ENCODE data around the gene L3MBTL4.

L3MBTL4 gene

DNA sequence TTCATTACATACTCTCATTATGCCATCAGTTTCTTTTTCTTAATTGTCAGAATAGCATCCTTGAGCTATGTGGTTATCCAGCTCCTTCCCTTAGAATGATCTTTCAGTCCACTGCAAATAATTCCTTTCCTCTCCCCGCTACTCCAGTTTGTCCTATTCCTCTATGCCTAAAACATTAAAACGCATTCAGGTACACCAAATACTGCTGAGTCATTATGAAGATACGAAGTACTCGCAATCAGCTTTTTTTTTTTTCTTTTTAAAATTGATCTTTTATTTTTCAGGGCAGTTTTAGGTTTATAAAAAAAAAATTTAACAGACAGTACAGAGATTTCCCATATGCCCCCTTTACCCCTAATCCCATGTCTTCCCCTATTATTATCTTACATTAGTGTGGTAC is 354.6 kb downstream of the L3MBTL4 start:
- no peak for ATAC-seq

DNA sequence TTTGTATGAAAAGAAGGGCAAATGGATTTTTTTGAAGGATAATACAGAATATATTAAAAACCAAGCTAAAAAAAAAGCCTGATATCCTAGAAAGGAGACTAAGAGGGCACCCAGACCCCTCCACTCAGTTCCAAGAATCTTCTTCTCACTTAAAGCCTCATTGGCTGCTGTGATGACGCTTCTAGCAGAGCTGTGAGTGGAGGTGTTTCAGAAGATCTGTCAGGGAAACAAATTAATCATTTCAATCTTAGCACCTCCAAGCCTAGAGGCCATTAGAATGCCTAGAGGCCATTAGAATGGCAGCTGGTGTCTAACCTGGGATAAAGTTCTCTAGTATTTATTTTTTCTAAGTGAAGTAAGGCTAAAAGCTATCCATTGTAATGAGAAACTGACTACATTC is 355.2 kb downstream of the L3MBTL4 start:
- no peak for ATAC-seq
- TF ChIP-seq, protein P1, sequence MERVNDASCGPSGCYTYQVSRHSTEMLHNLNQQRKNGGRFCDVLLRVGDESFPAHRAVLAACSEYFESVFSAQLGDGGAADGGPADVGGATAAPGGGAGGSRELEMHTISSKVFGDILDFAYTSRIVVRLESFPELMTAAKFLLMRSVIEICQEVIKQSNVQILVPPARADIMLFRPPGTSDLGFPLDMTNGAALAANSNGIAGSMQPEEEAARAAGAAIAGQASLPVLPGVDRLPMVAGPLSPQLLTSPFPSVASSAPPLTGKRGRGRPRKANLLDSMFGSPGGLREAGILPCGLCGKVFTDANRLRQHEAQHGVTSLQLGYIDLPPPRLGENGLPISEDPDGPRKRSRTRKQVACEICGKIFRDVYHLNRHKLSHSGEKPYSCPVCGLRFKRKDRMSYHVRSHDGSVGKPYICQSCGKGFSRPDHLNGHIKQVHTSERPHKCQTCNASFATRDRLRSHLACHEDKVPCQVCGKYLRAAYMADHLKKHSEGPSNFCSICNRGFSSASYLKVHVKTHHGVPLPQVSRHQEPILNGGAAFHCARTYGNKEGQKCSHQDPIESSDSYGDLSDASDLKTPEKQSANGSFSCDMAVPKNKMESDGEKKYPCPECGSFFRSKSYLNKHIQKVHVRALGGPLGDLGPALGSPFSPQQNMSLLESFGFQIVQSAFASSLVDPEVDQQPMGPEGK (CRISPR knock-in tag; IDR thresholded peaks at IDR 0.05; ENCODE audit: borderline replicate concordance), result no peak
- TF ChIP-seq TCF4 (CRISPR knock-in tag; IDR thresholded peaks at IDR 0.05; ENCODE audit: borderline replicate concordance), result no peak
- TF ChIP-seq, protein P2, sequence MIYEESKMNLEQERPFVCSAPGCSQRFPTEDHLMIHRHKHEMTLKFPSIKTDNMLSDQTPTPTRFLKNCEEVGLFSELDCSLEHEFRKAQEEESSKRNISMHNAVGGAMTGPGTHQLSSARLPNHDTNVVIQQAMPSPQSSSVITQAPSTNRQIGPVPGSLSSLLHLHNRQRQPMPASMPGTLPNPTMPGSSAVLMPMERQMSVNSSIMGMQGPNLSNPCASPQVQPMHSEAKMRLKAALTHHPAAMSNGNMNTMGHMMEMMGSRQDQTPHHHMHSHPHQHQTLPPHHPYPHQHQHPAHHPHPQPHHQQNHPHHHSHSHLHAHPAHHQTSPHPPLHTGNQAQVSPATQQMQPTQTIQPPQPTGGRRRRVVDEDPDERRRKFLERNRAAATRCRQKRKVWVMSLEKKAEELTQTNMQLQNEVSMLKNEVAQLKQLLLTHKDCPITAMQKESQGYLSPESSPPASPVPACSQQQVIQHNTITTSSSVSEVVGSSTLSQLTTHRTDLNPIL (CRISPR knock-in tag; IDR thresholded peaks at IDR 0.05; ENCODE audit: low read depth), result no peak
- TF ChIP-seq GLIS3 (CRISPR knock-in tag; IDR thresholded peaks at IDR 0.05), result no peak
- TF ChIP-seq, protein P3, sequence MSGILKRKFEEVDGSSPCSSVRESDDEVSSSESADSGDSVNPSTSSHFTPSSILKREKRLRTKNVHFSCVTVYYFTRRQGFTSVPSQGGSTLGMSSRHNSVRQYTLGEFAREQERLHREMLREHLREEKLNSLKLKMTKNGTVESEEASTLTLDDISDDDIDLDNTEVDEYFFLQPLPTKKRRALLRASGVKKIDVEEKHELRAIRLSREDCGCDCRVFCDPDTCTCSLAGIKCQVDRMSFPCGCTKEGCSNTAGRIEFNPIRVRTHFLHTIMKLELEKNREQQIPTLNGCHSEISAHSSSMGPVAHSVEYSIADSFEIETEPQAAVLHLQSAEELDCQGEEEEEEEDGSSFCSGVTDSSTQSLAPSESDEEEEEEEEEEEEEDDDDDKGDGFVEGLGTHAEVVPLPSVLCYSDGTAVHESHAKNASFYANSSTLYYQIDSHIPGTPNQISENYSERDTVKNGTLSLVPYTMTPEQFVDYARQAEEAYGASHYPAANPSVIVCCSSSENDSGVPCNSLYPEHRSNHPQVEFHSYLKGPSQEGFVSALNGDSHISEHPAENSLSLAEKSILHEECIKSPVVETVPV (CRISPR knock-in tag; IDR thresholded peaks at IDR 0.05), result no peak
- TF ChIP-seq OSR1 (CRISPR knock-in tag; IDR thresholded peaks at IDR 0.05), result no peak
- TF ChIP-seq ZC3H10 (CRISPR knock-in tag; IDR thresholded peaks at IDR 0.05), result no peak
- no peak for TF ChIP-seq ZNF8 (CRISPR knock-in tag; IDR thresholded peaks at IDR 0.05)
- no peak for TF ChIP-seq RARB (CRISPR knock-in tag; IDR thresholded peaks at IDR 0.05)
- no peak for TF ChIP-seq ZNF565 (CRISPR knock-in tag; conservative IDR thresholded peaks at IDR 0.05; ENCODE audit: low read depth)
- no peak for TF ChIP-seq CSDC2 (CRISPR knock-in tag; IDR thresholded peaks at IDR 0.05)
- no peak for TF ChIP-seq SNAI2 (CRISPR knock-in tag; IDR thresholded peaks at IDR 0.05)
- TF ChIP-seq ISL1 (CRISPR knock-in tag; IDR thresholded peaks at IDR 0.05), result no peak
- no peak for TF ChIP-seq ARNTL (CRISPR knock-in tag; IDR thresholded peaks at IDR 0.05; ENCODE audit: borderline replicate concordance, low read depth)
- TF ChIP-seq PPARA (CRISPR knock-in tag; IDR thresholded peaks at IDR 0.05; ENCODE audit: borderline replicate concordance), result no peak
- TF ChIP-seq ZNF70 (CRISPR knock-in tag; IDR thresholded peaks at IDR 0.05), result no peak
- no peak for TF ChIP-seq ZFP3 (CRISPR knock-in tag; IDR thresholded peaks at IDR 0.05)
- no peak for TF ChIP-seq TOX (CRISPR knock-in tag; IDR thresholded peaks at IDR 0.05; ENCODE audit: borderline replicate concordance)
- no peak for TF ChIP-seq ESRRG (CRISPR knock-in tag; IDR thresholded peaks at IDR 0.05)

More for the DNA sequence above, 354.6 kb downstream of the L3MBTL4 start:
- TF ChIP-seq, protein P4, sequence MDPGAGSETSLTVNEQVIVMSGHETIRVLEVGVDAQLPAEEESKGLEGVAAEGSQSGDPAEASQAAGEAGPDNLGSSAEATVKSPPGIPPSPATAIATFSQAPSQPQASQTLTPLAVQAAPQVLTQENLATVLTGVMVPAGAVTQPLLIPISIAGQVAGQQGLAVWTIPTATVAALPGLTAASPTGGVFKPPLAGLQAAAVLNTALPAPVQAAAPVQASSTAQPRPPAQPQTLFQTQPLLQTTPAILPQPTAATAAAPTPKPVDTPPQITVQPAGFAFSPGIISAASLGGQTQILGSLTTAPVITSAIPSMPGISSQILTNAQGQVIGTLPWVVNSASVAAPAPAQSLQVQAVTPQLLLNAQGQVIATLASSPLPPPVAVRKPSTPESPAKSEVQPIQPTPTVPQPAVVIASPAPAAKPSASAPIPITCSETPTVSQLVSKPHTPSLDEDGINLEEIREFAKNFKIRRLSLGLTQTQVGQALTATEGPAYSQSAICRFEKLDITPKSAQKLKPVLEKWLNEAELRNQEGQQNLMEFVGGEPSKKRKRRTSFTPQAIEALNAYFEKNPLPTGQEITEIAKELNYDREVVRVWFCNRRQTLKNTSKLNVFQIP (CRISPR knock-in tag; IDR thresholded peaks at IDR 0.05; ENCODE audit: borderline replicate concordance, low read depth), result no peak
- TF ChIP-seq SNAI2 (CRISPR knock-in tag; IDR thresholded peaks at IDR 0.05), result no peak
- TF ChIP-seq, protein P5, sequence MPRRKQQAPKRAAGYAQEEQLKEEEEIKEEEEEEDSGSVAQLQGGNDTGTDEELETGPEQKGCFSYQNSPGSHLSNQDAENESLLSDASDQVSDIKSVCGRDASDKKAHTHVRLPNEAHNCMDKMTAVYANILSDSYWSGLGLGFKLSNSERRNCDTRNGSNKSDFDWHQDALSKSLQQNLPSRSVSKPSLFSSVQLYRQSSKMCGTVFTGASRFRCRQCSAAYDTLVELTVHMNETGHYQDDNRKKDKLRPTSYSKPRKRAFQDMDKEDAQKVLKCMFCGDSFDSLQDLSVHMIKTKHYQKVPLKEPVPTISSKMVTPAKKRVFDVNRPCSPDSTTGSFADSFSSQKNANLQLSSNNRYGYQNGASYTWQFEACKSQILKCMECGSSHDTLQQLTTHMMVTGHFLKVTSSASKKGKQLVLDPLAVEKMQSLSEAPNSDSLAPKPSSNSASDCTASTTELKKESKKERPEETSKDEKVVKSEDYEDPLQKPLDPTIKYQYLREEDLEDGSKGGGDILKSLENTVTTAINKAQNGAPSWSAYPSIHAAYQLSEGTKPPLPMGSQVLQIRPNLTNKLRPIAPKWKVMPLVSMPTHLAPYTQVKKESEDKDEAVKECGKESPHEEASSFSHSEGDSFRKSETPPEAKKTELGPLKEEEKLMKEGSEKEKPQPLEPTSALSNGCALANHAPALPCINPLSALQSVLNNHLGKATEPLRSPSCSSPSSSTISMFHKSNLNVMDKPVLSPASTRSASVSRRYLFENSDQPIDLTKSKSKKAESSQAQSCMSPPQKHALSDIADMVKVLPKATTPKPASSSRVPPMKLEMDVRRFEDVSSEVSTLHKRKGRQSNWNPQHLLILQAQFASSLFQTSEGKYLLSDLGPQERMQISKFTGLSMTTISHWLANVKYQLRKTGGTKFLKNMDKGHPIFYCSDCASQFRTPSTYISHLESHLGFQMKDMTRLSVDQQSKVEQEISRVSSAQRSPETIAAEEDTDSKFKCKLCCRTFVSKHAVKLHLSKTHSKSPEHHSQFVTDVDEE (CRISPR knock-in tag; IDR thresholded peaks at IDR 0.05), result no peak
- no peak for TF ChIP-seq ZC3H10 (CRISPR knock-in tag; IDR thresholded peaks at IDR 0.05)
- TF ChIP-seq, protein P2 (CRISPR knock-in tag; IDR thresholded peaks at IDR 0.05; ENCODE audit: low read depth), result no peak
- TF ChIP-seq ESRRG (CRISPR knock-in tag; IDR thresholded peaks at IDR 0.05), result no peak
- TF ChIP-seq ARNTL (CRISPR knock-in tag; IDR thresholded peaks at IDR 0.05; ENCODE audit: borderline replicate concordance, low read depth), result no peak
- TF ChIP-seq, protein P1 (CRISPR knock-in tag; IDR thresholded peaks at IDR 0.05; ENCODE audit: borderline replicate concordance), result no peak
- no peak for TF ChIP-seq ZNF70 (CRISPR knock-in tag; IDR thresholded peaks at IDR 0.05)
